ENCODE results near the gene COL5A3. TPM values are rescaled to one million over a fixed set of nuclear protein-coding genes. Genes with fewer than 3 reads are reported as not detected.

The COL5A3 gene
- total and polyA plus RNA-seq, 2 of the 13 experiments (the other 11 are each of a cell fraction or from before 2014, with no cell fraction given) = 0.02 TPM; not detected in 1

- TF ChIP-seq, protein P1, sequence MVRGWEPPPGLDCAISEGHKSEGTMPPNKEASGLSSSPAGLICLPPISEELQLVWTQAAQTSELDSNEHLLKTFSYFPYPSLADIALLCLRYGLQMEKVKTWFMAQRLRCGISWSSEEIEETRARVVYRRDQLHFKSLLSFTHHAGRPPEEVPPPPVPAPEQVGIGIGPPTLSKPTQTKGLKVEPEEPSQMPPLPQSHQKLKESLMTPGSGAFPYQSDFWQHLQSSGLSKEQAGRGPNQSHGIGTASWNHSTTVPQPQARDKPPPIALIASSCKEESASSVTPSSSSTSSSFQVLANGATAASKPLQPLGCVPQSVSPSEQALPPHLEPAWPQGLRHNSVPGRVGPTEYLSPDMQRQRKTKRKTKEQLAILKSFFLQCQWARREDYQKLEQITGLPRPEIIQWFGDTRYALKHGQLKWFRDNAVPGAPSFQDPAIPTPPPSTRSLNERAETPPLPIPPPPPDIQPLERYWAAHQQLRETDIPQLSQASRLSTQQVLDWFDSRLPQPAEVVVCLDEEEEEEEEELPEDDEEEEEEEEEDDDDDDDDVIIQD (CRISPR knock-in tag; IDR thresholded peaks at IDR 0.05; ENCODE audit: low read depth) = no peak
These were observed 76.0 kb downstream of the COL5A3 start (continued) for GRCh38 chr19:9934132-9934950.

GRCh38 chr19:9932835-9933234 is 77.5 kb downstream of the COL5A3 start:
- DNase-seq (ENCODE audit: low spot score) (no peak), FAIRE-seq (no peak), ATAC-seq (no peak)
- Histone ChIP-seq H3K27me3 (ENCODE audit: control insufficient read depth in 1 of 2, insufficient read depth in 2 of 2, low read length in 2 of 2) (peaks cover 0 to 21% of the 10 kb centered on the region in 2 experiments; a peak in 3 of 5 replicates), H3K4me1 (ENCODE audit: insufficient read depth, low read length) (peaks cover 7% of the 10 kb centered on the region), H3K9ac (ENCODE audit: insufficient read depth, low read depth, low read length) (no peak overlapping the region), H3K9me3 (ENCODE audit: low read length) (no peaks in the 10 kb centered on the region), H2AFZ (ENCODE audit: low read length) (no peak overlapping the region), H4K20me1 (ENCODE audit: insufficient read depth, low read length) (no peaks in the 10 kb centered on the region), H3K36me3 (replicated peaks in 1 of 2; ENCODE audit: control insufficient read depth in 1 of 2, insufficient read depth in 2 of 2, low read length in 2 of 2) (no peaks in the 10 kb centered on the region), H3K4me2 (ENCODE audit: low read depth, low read length) (no peak overlapping the region), H3K27ac (ENCODE audit: extremely low read length, insufficient read depth, low read length) (no peak overlapping the region), H3K4me3 (replicated peaks in 1 of 3; ENCODE audit: insufficient read depth in 1 of 3, low read depth in 2 of 3, low read length in 3 of 3) (no peak overlapping the region), H3K79me2 (ENCODE audit: insufficient read depth, low read length) (no peaks in the 10 kb centered on the region)
- in situ Hi-C loops (cut with HindIII; ENCODE audit: extremely low pct_ligation_motif_present, low pct_unique_long_range_greater_than_20kb) (loop anchor here (10.0 kb wide), 2 partner anchors 302 to 462 kb away; partner anchors contain the start of gene S1PR2), intact Hi-C loops (cut with micrococcal nuclease; ENCODE audit: unreplicated experiment) (loop anchor here (5.0 kb wide), 1 partner anchor 319 kb away; the partner anchor contains the start of gene MRPL4)
- TF ChIP-seq PBX3 (CRISPR knock-in tag; IDR thresholded peaks at IDR 0.05; ENCODE audit: borderline replicate concordance) = no peak
- BruUV-seq (replicated peaks) = no TSS peak
- CTCF ChIA-PET (ENCODE audit: low intra/inter-chr PET ratio, low total read pairs) = no interaction called here
- WGBS (ENCODE audit: low lambda C conversion rate) = 9% methylated on average over 4 of the region's 4 CpGs
- POLR2A ChIA-PET = interaction anchor here (0.8 kb wide), 1 partner anchor 179 kb away, joined by 3 read pairs; the partner anchor contains the start of gene P2RY11
